Sigmoid colon (tissue), 7 donors: ENCODE data around the gene NACC1. TPM values are rescaled to one million over a fixed set of nuclear protein-coding genes. Genes with fewer than 3 reads are reported as not detected.

Experiments
- DNase-seq: peaks from one replicate; pipeline ENCODE4 v3.0.0-alpha.2; 2019
- H3K27ac ChIP-seq, 4 donors: fragments of 200-600 bp; sonication (generic); one replicate each; pipeline ENCODE4 v1.5.1; 2016 to 2019; ENCODE audit warnings: mild to moderate bottlenecking in 1 of 4
- H3K27me3 ChIP-seq, 3 donors: fragments of 200-600 bp; sonication (generic); one replicate each; pipeline ENCODE4 v1.5.1; 2019; ENCODE audit warnings: mild to moderate bottlenecking in 1 of 3
- H3K36me3 ChIP-seq, 4 donors: fragments of 200-600 bp; sonication (generic); one replicate each; pipeline ENCODE4 v1.5.1; 2016 to 2019
- H3K4me1 ChIP-seq, 4 donors: fragments of 200-600 bp; sonication (generic); one replicate each; pipeline ENCODE4 v1.5.1; 2017 to 2019
- H3K4me3 ChIP-seq, 4 donors: fragments of 200-600 bp; sonication (generic); one replicate each; pipeline ENCODE4 v1.5.1; 2017 to 2019; ENCODE audit warnings: mild to moderate bottlenecking in 2 of 4, moderate library complexity in 1 of 4
- H3K9me3 ChIP-seq, 4 donors: fragments of 200-600 bp in 3 of 4; sonication (generic) in 3 of 4; one replicate each; pipeline versions ENCODE4 v1.5.1 to v1.6.1; 2013 to 2019
- EP300 ChIP-seq, 4 donors: sonication (generic); formaldehyde crosslinking; IDR thresholded peaks; one replicate each; pipeline ENCODE4 v1.6.1; 2017; ENCODE audit warnings: antibody characterized with exemption in 4 of 4
- POLR2A ChIP-seq, 2 donors: fragments of 450-650 bp; IDR thresholded peaks; one replicate each; pipeline ENCODE4 v1.6.1; 2016; ENCODE audit warnings: antibody characterized with exemption in 2 of 2, mild to moderate bottlenecking in 2 of 2, moderate library complexity in 2 of 2
- POLR2AphosphoS5 ChIP-seq, 4 donors: sonication (generic); formaldehyde crosslinking; IDR thresholded peaks; one replicate each; pipeline ENCODE4 v1.6.1; 2017; ENCODE audit warnings: antibody characterized with exemption in 4 of 4
- WGBS, 2 donors: extraction: QIAGEN DNeasy Blood & Tissue Kit; methylation state at CpG; one replicate each; pipeline ENCODE4 v1.1.7; 2013; 5-methylcytosine and 5-hydroxymethylcytosine counted together
- intact Hi-C: fragments of 100-400 bp; cut with DNase I; formaldehyde crosslinking; loops from one replicate; pipeline ENCODE4 v1.15.1; 2023
- polyA plus RNA-seq, 3 donors: library from polyadenylated mRNA; stranded (reverse); fragments of 200-250 nt; gene quantifications; one replicate each; pipeline ENCODE4 v1.2.3, GENCODE V29; 2013
- total RNA-seq, 4 donors: library from RNA; depleted of rRNA; stranded (reverse); fragments of >200 nt; gene quantifications; one replicate each; pipeline ENCODE4 v1.1.0, GENCODE V29; 2016
- TF ChIP-seq, protein P1 (sequence below), 4 experiments: fragments of 450-650 bp in 3 of 4; fragments of 200-600 bp in 1 of 4; IDR thresholded peaks; one replicate each; pipeline ENCODE4 v1.5.1; 2016 to 2019; ENCODE audit warnings: antibody characterized with exemption in 4 of 4, mild to moderate bottlenecking in 3 of 4, moderate library complexity in 2 of 4
- donor health status: healthy with polysubstance abuse.
- donor health status: Bipolar disorder and iron deficiency.
- donor health status: healthy.

The NACC1 gene
- total and polyA plus RNA-seq, 7 donors = 8.1 to 67.2 (median 18.8) TPM

- 80 to 85% methylated on average over 8 of the region's 8 CpGs for WGBS, 2 donors
- no peak overlapping the region for H3K4me3 ChIP-seq
- H3K4me1 ChIP-seq = peaks cover 0 to 27% (median 9%) of the 10 kb centered on the region in 4 donors
- TF ChIP-seq EP300 (IDR thresholded peaks at IDR 0.05) = no peak
- TF ChIP-seq POLR2AphosphoS5 (IDR thresholded peaks at IDR 0.05) = no peak
- TF ChIP-seq, protein P1, sequence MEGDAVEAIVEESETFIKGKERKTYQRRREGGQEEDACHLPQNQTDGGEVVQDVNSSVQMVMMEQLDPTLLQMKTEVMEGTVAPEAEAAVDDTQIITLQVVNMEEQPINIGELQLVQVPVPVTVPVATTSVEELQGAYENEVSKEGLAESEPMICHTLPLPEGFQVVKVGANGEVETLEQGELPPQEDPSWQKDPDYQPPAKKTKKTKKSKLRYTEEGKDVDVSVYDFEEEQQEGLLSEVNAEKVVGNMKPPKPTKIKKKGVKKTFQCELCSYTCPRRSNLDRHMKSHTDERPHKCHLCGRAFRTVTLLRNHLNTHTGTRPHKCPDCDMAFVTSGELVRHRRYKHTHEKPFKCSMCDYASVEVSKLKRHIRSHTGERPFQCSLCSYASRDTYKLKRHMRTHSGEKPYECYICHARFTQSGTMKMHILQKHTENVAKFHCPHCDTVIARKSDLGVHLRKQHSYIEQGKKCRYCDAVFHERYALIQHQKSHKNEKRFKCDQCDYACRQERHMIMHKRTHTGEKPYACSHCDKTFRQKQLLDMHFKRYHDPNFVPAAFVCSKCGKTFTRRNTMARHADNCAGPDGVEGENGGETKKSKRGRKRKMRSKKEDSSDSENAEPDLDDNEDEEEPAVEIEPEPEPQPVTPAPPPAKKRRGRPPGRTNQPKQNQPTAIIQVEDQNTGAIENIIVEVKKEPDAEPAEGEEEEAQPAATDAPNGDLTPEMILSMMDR (IDR thresholded peaks at IDR 0.05) = no peak
- TF ChIP-seq POLR2A (IDR thresholded peaks at IDR 0.05) = no peak
- peaks cover 0 to 26% (median 16%) of the 10 kb centered on the region in 4 donors for H3K36me3 ChIP-seq
- peak overlapping the region in 2 of 4 donors; percentile 36 to 60 for H3K27ac ChIP-seq
- H3K9me3 ChIP-seq = no peaks in the 10 kb centered on the region
- H3K27me3 ChIP-seq = no peaks in the 10 kb centered on the region
- intact Hi-C loops = no loop called here
- no peak for DNase-seq
Measured at GRCh38 chr19:13132471-13133180, 14.6 kb downstream of the NACC1 start.

GRCh38 chr19:13133241-13133870, 15.3 kb downstream of the NACC1 start:
- no peaks in the 10 kb centered on the region for H3K27me3 ChIP-seq
- peak overlapping the region; percentile 1 to 60 (median 20) for H3K27ac ChIP-seq
- TF ChIP-seq EP300 (IDR thresholded peaks at IDR 0.05) (no peak), POLR2AphosphoS5 (IDR thresholded peaks at IDR 0.05) (no peak), POLR2A (IDR thresholded peaks at IDR 0.05) (no peak)
- TF ChIP-seq, protein P1 (IDR thresholded peaks at IDR 0.05) = no peak
- intact Hi-C loops = no loop called here
- peaks cover 0 to 34% (median 23%) of the 10 kb centered on the region in 4 donors for H3K36me3 ChIP-seq
- DNase-seq = no peak
- no peak overlapping the region for H3K4me3 ChIP-seq
- no peaks in the 10 kb centered on the region for H3K9me3 ChIP-seq
- 83% methylated on average over 12 of the region's 12 CpGs for WGBS, 2 donors
- H3K4me1 ChIP-seq = peaks cover 0 to 27% (median 9%) of the 10 kb centered on the region in 4 donors

- no peak for DNase-seq
- no peak overlapping the region for H3K4me3 ChIP-seq
- no peaks in the 10 kb centered on the region for H3K27me3 ChIP-seq
- WGBS, 2 donors = 96 to 97% methylated on average over 3 of the region's 3 CpGs
- TF ChIP-seq, protein P1 (IDR thresholded peaks at IDR 0.05) = no peak
- TF ChIP-seq POLR2AphosphoS5 (IDR thresholded peaks at IDR 0.05) (peak in 1 of 4 donors; percentile 18), POLR2A (IDR thresholded peaks at IDR 0.05) (no peak), EP300 (IDR thresholded peaks at IDR 0.05) (peak in 1 of 4 donors; percentile 43)
- H3K4me1 ChIP-seq = peaks cover 0 to 27% (median 9%) of the 10 kb centered on the region in 4 donors
- H3K36me3 ChIP-seq = peaks cover 0 to 46% (median 28%) of the 10 kb centered on the region in 4 donors
- no peaks in the 10 kb centered on the region for H3K9me3 ChIP-seq
- peak overlapping the region; percentile 1 to 60 (median 20) for H3K27ac ChIP-seq
- intact Hi-C loops = no loop called here
Measured at GRCh38 chr19:13134626-13135025, 16.6 kb downstream of the NACC1 start.

GRCh38 chr19:13135068-13136062, 17.3 kb downstream of the NACC1 start:
- peak overlapping the region in 3 of 4 donors; percentile 4 to 60 (median 36) for H3K27ac ChIP-seq
- DNase-seq = no peak
- H3K4me1 ChIP-seq = peaks cover 0 to 27% (median 9%) of the 10 kb centered on the region in 4 donors
- H3K4me3 ChIP-seq = no peak overlapping the region
- H3K9me3 ChIP-seq = no peaks in the 10 kb centered on the region
- WGBS, 2 donors = 96% methylated on average over 60 of the region's 60 CpGs
- intact Hi-C loops = no loop called here
- TF ChIP-seq POLR2AphosphoS5 (IDR thresholded peaks at IDR 0.05) = no peak
- TF ChIP-seq, protein P1 (IDR thresholded peaks at IDR 0.05) = no peak
- TF ChIP-seq POLR2A (IDR thresholded peaks at IDR 0.05) = no peak
- no peak for TF ChIP-seq EP300 (IDR thresholded peaks at IDR 0.05)
- no peaks in the 10 kb centered on the region for H3K27me3 ChIP-seq
- peaks cover 0 to 52% (median 28%) of the 10 kb centered on the region in 4 donors for H3K36me3 ChIP-seq
